Panc1 (cell line): ENCODE measurements around the gene LRRC3.

Experiments used
- POLR2AphosphoS5 ChIP-seq: IDR thresholded peaks from 2 replicates; pipeline ENCODE4 v1.6.1; 2012; ENCODE audit warnings: mild to moderate bottlenecking, low read depth, low read length, moderate library complexity
- SIN3A ChIP-seq: IDR thresholded peaks from 2 replicates; pipeline ENCODE4 v1.6.1; 2012; ENCODE audit warnings: low read depth, mild to moderate bottlenecking, low read length, moderate library complexity, borderline replicate concordance; ENCODE audit not compliant: insufficient read depth

GRCh38 chr21:44466351-44466954 lies 11.1 kb downstream of the LRRC3 start:
- no peak for TF ChIP-seq SIN3A
- no peak for TF ChIP-seq POLR2AphosphoS5
